Right hindlimb (tissue), 1 donor: ENCODE results near the gene CLN3.
"Not testable (repeated sequence)": the region's sequence is repeated elsewhere in the genome, so short reads cannot be mapped to it uniquely, and the experiment has no call there.

ENCODE experiments used
- DNase-seq: peaks from one replicate; pipeline ENCODE4 v3.0.0-alpha.2; 2018

CLN3 gene

DNA sequence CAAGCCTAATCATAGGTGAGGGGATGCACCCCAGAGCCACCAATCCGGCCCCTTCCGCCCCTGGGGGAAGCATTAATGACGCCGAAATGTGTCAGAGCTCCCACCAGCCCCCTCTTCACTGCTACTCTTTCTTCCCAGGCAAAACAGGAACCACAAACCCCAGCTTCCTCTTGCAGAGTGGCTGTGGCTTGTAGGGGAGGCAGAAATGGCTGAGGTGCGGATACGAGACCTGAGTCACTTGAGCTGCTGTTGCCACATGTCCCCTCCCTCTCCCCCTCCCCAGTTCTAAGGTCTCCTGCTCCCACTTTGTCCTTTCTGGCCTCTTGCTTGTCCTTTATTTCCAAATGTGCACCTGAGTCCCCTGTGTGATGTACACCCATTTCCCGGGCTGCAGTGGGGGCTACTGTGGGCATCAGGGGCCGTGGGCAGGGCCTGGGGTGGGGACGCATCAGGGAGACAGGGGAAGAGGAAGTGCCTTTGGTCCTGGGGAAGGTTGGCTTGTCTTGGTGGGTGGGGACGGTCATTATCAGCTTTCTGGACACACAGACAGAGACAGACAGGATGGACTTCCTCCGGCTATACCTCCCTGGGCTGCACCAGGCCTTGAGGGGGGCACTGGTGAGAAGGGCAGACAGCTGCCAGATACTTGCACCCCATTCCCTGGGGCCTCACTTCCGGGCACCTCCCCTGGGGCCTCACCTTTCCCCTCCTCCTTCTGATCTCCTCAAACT, 2.4 kb upstream of the CLN3 start, which contains the start of gene APOBR:
TSS of gene APOBR (plus strand) at position 523 of the 731 bp plus-strand sequence. CDS start at position 562, 39 bp downstream.
- no peak for DNase-seq

DNA sequence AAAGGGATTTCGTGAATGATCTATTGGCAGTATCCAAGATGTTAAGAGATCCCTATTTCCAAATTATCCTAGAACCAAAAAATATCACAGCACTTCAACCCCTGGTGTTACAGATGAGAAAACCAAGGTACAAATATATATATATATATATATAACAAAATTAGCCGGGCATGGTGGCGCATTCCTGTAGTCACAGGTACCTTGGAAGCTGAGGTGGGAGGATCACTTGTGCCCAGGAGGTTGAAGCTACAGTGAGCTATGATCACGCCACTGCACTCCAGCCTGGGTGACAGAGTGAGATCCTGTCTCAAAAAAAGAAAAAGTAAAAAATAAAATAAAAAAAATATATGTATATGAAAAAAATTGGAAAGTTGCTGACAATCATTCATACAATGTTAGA, 637 bp upstream of the CLN3 start:
- DNase-seq, result no peak

DNA sequence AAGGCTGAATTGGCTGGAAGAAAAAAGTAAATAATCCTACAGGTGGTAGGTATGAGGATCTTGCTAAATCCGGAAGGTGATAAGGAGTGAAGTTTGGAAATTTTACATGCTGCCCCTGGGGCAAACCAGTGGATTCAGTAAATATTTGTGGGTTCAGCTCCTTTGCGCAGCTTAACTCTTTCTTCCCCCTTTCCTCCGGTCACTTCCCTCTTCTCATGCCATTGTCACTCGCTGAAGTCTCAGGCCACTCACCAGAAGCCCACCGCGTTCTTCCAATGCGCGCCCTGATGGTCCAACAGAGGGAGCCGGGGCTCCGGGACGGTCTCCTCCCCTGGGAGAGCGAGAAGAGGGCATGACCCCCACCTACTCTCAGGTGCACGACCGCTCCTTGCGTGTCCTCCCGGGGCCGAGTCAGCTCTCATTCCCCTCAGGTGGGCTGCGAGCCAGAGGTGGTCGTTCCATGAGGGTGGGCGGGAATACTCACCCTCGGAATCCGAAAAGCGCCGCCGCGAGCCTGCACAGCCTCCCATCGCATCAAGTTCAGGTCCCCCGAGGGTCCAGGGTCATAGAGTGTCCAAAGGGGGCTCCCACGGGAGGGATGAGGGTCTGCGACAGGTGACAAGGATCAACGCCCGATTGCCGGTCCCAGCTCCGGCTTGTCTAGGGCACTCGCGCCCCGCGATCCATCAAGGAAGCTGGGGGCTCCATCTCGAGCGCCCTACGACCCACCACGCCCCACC, 474 bp downstream of the CLN3 start:
- DNase-seq, result peak; percentile 31

DNA sequence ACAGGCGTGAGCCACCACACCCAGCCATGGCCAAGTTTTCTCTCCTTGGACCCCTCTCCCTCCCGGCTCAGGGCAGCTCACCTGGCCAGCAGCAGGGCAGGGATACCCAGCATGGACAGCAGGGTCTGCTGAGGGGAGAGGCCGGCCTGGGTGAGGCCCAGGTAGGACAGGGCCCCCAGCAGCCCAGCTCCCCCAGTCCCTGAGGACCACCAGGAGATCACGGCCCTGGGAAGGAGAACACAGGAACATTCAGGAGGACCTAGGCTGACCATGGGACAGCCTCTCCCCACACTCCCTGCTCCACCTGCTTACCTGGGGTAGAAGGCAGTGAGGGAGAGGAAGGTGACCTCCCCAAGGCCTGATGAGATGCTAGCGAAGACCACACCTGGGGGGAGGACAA, 5.6 kb downstream of the CLN3 start:
- DNase-seq, result no peak

DNA sequence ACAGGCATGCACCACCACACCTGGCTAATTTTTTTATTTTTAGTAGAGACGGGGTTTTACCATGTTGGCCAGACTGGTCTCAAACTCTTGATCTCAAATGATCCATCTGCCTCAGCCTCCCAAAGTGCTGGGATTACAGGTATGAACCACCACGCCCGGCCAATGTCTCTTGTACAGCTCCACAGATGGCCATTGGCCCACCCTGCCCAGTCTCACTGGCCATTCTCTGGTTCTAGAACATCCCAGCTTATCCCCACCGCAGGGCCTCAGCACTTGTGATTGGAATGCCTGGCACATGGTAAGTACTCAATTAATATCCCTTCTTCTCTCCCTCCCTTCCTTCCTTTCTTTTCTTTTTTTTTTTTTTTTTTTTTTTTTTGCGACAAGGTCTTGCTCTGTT, 8.5 kb downstream of the CLN3 start:
- DNase-seq, result not testable (repeated sequence)

DNA sequence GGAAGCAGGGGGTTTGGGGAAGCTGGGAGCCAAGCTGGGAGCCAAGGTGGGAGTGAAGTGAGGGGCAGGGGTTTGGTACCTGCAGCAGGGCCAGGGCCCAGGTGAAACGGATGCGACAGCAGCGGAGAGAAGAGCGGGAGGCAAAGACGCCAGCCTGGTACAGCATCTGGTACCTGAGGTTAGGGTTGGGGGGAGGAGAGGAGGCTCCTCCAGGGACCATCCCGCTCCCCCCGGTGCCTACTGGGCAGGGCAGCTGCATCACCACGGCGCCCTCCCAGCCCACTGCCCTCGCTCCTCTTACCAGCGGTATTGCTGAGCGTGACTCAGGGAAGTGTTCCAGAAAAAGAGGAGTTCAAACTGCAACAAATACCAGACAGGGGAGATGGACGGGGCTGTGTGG, 9.8 kb downstream of the CLN3 start:
- DNase-seq, result no peak

DNA sequence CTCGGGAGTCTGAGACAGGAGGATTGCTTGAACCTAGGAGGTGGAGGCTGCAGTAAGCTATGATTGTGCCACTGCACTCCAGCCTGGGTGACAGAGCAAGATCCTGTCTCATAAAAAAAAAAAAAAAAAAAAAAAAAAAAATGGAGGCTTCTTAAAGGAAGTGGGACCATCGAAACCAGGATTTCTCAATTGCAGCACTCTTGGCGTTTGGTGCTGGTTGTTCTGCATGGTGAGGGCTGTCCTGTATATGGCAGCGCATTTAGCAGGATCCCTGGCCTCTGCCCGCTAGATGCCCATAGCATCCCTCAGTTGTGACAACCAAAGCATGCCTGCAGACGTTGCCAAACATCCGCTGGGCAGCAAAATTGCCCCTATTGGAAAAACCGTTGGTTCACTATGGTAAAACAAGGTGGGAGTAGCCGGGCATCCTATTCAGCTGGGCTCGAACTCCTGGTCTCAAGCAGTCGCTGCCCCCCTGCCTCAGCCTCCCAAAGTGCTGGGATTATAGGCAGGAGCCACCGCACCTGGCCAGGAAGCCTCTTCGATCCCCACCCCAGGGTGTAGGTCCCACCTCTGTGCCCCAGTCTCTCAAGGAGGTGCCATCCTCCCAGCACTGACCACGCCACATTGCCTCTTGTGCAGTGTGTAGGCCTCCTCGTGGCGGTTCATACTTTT, 13.2 kb downstream of the CLN3 start:
- DNase-seq, result no peak

DNA sequence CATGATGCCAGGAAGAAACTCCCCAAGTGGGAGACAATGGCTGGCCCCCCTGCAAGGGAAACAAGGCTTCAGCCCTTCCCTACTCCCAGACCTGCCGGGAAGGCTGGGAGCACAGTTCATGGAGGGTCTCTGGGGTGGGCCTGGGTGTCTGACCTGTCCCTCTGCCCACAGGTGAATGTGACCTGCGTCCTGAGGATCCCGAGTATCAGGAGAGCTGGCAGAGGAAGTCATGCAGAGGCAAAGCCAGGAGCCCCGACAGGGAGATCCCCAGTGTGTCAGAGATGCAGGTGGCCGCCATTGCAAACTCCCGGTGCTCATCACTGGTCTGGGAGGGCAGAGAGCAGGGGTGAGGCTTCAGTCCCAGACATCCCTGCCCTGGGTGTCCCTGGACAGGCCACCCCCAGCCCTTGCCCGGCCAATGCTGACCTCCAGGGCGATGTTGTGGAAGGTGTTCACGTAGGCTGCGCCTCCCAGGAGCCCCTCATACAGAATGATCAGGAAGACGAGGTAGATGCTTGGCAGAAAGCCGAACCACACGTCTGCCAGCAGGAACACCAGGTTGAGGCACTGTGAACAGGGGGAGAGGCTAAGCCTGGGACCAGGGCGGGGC, 14.5 kb downstream of the CLN3 start:
- DNase-seq, result no peak

DNA sequence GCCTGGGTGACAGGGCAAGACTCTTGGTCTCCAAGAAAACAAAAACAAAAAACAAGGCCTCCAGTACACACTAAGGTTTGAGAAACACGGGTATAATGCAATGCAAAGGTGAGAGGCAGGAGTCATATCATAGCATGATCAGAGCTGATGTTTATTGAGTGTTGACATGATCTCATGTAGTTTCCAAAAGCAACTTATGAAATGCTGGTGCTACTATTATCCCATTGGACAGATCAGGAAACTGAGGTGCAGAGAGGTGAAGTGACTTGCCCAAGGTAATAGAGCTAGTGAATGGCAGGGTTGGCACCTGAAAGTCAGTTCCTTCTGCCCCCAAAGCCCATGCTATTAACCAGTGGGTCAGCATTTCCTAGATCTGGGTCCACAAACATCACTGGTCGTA, 16.7 kb downstream of the CLN3 start:
- no peak for DNase-seq

DNA sequence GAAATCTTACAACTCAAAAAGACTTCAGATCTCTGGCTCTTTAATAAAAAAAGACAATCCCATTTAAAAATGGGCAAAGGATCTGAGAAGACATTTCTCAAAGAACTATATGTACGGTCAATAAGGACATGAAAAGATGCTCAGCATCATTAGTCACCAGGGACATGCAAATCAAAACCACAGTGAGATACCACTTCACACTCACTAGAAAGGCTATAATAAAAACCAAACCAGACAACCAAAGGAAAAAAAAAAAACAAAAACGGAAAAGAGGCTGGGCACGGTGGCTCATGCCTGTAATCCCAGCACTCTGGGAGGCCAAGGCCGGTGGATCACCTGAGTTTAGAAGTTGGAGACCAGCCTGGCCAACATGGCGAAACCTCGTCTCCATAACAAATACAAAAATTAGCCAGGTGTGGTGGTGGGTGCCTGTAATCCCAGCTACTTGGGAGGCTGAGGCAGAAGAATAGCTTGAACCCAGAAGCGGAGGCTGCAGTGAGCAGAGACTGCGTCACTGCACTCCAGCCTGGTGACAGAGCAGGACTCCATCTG, 18.1 kb downstream of the CLN3 start:
- DNase-seq, result no peak

DNA sequence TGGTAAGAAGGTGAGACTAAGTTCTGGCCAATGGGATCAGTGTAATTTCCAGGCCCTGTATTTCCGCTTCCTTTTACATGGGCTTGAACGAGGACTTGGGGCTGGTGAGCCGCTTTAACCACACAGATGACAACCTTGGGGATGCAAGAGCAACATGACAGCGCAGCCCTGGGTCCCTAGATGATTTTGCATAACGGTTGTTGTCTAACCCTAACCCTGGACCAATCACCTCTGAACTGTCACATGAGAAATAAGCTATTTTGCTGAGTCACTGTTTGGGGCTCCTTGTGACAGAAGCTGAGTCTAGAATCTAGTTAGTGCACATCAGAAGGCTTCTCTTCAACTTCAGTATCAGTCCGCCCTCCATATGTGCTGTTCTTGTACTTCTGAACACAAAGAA, 44.8 kb downstream of the CLN3 start:
- not testable (repeated sequence) for DNase-seq

DNA sequence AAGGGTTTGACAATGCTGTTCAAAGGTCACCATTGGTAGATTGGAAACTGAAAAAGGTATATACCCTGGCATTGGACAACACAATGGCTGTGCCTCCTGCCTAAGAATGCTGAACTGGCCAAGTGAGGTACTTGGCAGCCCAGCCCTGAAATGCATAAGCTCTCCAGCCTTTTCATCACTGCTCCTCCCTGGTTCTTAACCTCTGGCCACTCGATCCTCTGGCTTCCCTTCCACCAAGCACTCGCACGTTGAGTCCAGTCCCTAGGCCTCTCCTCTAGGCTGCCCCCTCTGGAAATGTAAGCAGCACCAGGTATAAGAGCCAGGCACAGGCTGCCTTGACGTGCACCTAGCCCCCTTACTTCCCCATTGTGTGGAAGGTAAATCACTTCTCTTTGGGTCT, 45.5 kb downstream of the CLN3 start:
- not testable (repeated sequence) for DNase-seq

DNA sequence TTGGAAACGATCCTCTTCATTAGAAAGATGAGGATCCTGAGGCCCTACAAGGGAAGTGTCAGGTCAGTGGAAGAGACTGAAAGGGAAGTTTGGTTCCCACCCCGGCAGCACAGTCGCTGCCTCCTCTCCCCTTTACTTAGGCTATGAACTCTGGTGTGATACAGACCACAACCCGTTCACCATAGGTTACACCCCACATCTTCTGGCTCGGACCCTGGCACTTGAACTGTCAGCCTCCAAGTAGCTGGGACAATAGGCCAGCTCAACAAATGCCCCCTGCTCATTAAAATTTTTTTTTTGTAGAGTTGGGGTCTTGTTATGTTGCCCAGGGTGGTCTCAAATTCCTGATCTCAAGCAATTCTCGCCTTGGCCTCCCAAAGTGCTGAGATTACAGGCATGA, 47.9 kb downstream of the CLN3 start:
- not testable (repeated sequence) for DNase-seq

DNA sequence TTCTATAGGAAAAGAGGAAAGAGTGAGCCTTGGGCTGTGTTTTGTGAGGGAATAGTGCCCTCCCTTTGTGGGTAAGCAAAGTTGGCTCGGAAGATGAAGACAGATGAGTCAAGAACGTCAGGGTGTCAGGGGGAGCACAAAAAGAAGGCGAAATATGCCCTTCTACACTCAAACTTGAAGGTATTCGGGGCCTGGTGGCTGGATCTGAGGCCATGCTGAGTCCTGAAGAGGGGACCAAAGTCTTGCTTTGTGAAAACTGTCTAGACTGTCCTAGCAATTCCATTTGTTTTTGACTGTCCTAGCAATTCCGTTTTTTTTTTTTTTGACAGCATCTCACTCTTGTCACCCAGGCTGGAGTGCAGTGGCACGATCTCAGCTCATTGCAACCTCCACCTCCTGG, 53.0 kb downstream of the CLN3 start:
- not testable (repeated sequence) for DNase-seq

DNA sequence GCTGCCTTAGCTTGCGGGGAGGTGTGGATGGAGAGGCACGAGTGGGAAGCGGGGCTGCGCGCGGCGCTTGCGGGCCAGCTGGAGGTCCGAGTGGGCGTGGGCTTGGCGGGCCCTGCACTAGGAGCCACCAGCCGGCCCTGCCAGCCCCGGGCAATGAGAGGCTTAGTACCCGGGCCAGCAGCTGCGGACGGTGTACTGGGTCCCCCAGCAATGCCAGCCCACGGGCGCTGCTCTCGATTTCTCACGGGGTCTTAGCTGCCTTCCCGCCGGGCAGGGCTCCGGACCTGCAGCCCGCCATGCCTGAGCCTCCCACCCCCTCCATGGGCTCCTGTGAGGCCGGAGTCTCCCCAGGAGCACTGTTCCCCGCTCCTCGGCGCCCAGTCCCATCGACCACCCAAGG, 56.5 kb downstream of the CLN3 start:
- peak; percentile 0 for DNase-seq
